ENCODE data around the gene TMEM120B. TPM values are rescaled to one million over a fixed set of nuclear protein-coding genes. Genes with fewer than 3 reads are reported as not detected.

Gene TMEM120B
- total and polyA plus RNA-seq, 2 of the 13 experiments (the other 11 are each of a cell fraction or from before 2014, with no cell fraction given) = 7.1 to 12.9 TPM

GRCh38 chr12:121795034-121795968 is 82.7 kb downstream of the TMEM120B start (continued):
- no peak for TF ChIP-seq PAF1 (CRISPR knock-in tag; IDR thresholded peaks at IDR 0.05)
- TF ChIP-seq HIC2 (CRISPR knock-in tag; IDR thresholded peaks at IDR 0.05; ENCODE audit: low read depth) = no peak
- TF ChIP-seq, protein P1, sequence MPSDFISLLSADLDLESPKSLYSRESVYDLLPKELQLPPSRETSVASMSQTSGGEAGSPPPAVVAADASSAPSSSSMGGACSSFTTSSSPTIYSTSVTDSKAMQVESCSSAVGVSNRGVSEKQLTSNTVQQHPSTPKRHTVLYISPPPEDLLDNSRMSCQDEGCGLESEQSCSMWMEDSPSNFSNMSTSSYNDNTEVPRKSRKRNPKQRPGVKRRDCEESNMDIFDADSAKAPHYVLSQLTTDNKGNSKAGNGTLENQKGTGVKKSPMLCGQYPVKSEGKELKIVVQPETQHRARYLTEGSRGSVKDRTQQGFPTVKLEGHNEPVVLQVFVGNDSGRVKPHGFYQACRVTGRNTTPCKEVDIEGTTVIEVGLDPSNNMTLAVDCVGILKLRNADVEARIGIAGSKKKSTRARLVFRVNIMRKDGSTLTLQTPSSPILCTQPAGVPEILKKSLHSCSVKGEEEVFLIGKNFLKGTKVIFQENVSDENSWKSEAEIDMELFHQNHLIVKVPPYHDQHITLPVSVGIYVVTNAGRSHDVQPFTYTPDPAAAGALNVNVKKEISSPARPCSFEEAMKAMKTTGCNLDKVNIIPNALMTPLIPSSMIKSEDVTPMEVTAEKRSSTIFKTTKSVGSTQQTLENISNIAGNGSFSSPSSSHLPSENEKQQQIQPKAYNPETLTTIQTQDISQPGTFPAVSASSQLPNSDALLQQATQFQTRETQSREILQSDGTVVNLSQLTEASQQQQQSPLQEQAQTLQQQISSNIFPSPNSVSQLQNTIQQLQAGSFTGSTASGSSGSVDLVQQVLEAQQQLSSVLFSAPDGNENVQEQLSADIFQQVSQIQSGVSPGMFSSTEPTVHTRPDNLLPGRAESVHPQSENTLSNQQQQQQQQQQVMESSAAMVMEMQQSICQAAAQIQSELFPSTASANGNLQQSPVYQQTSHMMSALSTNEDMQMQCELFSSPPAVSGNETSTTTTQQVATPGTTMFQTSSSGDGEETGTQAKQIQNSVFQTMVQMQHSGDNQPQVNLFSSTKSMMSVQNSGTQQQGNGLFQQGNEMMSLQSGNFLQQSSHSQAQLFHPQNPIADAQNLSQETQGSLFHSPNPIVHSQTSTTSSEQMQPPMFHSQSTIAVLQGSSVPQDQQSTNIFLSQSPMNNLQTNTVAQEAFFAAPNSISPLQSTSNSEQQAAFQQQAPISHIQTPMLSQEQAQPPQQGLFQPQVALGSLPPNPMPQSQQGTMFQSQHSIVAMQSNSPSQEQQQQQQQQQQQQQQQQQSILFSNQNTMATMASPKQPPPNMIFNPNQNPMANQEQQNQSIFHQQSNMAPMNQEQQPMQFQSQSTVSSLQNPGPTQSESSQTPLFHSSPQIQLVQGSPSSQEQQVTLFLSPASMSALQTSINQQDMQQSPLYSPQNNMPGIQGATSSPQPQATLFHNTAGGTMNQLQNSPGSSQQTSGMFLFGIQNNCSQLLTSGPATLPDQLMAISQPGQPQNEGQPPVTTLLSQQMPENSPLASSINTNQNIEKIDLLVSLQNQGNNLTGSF (CRISPR knock-in tag; IDR thresholded peaks at IDR 0.05) = no peak
- no peak for TF ChIP-seq ARNTL (CRISPR knock-in tag; IDR thresholded peaks at IDR 0.05)
- TF ChIP-seq TFDP1 (CRISPR knock-in tag; IDR thresholded peaks at IDR 0.05; ENCODE audit: borderline replicate concordance) = no peak
- TF ChIP-seq RFX1 (IDR thresholded peaks at IDR 0.05) = no peak
- TF ChIP-seq, protein P2, sequence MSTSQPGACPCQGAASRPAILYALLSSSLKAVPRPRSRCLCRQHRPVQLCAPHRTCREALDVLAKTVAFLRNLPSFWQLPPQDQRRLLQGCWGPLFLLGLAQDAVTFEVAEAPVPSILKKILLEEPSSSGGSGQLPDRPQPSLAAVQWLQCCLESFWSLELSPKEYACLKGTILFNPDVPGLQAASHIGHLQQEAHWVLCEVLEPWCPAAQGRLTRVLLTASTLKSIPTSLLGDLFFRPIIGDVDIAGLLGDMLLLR (CRISPR knock-in tag; IDR thresholded peaks at IDR 0.05) = no peak
- TF ChIP-seq ZSCAN12 (CRISPR knock-in tag; IDR thresholded peaks at IDR 0.05) = no peak
- TF ChIP-seq MED1 (CRISPR knock-in tag; IDR thresholded peaks at IDR 0.05) = peak; percentile 66
- TF ChIP-seq ZNF7 (CRISPR knock-in tag; IDR thresholded peaks at IDR 0.05) = no peak
- TF ChIP-seq ZNF749 (CRISPR knock-in tag; IDR thresholded peaks at IDR 0.05; ENCODE audit: borderline replicate concordance) = no peak
- no peak; the same call in 1 of the 2 replicates for TF ChIP-seq MIER3 (CRISPR knock-in tag; IDR thresholded peaks at IDR 0.05; ENCODE audit: borderline replicate concordance)
- no peak for TF ChIP-seq ZNF839 (CRISPR knock-in tag; IDR thresholded peaks at IDR 0.05; ENCODE audit: borderline replicate concordance)
- TF ChIP-seq ZNF296 (CRISPR knock-in tag; conservative IDR thresholded peaks at IDR 0.05) = no peak
- TF ChIP-seq ZNF547 (CRISPR knock-in tag; IDR thresholded peaks at IDR 0.05) = peak; percentile 22; the same call in 1 of the 2 replicates
- TF ChIP-seq UBTF (CRISPR knock-in tag; IDR thresholded peaks at IDR 0.05) = peak; percentile 54
- peak; percentile 64; the same call in 1 of the 2 replicates for TF ChIP-seq HDAC2 (CRISPR knock-in tag; IDR thresholded peaks at IDR 0.05)
- TF ChIP-seq ZNF577 (CRISPR knock-in tag; IDR thresholded peaks at IDR 0.05; ENCODE audit: borderline replicate concordance, low read depth) = no peak
